Stimulated activated CD8-positive, alpha-beta memory T cell treated with anti-CD3 and anti-CD28 coated beads, Interleukin-7, amount 100 ng/mL, for 48 hours (primary cell): ENCODE results near the gene OLFML1.
A peak's percentile ranks its signal among the peaks of the same experiment; 100 is the strongest.
"Not testable (repeated sequence)": the region's sequence is repeated elsewhere in the genome, so short reads cannot be mapped to it uniquely, and the experiment has no call there.

ENCODE experiments used
- DNase-seq, 2 donors: peaks; one replicate each; pipeline ENCODE4 v3.0.0-alpha.2; 2020; ENCODE audit warnings: low read depth in 1 of 2; ENCODE audit errors: extremely low read depth in 1 of 2

OLFML1 gene

GRCh38 chr11:7509966-7510365, 24.7 kb downstream of the OLFML1 start:
- DNase-seq = no peak

GRCh38 chr11:7511401-7511800, 26.1 kb downstream of the OLFML1 start:
- no peak for DNase-seq

GRCh38 chr11:7512525-7513233, 27.4 kb downstream of the OLFML1 start:
- no peak for DNase-seq

GRCh38 chr11:7513234-7514098, 28.2 kb downstream of the OLFML1 start, which contains the start of gene PPFIBP2:
Gene PPFIBP2, plus strand, starts transcription at chr11:7513999. Its CDS starts 35,477 bp downstream, at chr11:7549476.
- DNase-seq = peak; percentile 56 to 63

- no peak for DNase-seq
These were observed 28.8 kb downstream of the OLFML1 start for GRCh38 chr11:7514099-7514591.

GRCh38 chr11:7515447-7515886, 30.2 kb downstream of the OLFML1 start:
- DNase-seq = no peak

- no peak for DNase-seq
These were observed 31.2 kb downstream of the OLFML1 start for GRCh38 chr11:7516475-7516874.

- DNase-seq = not testable (repeated sequence)
These were observed 32.4 kb downstream of the OLFML1 start for GRCh38 chr11:7517743-7518142.

- DNase-seq = no peak
These were observed 33.7 kb downstream of the OLFML1 start for GRCh38 chr11:7518811-7519562.

GRCh38 chr11:7520011-7520942, 35.0 kb downstream of the OLFML1 start:
- no peak for DNase-seq

GRCh38 chr11:7520981-7521487, 35.7 kb downstream of the OLFML1 start:
- DNase-seq = no peak

GRCh38 chr11:7522121-7522520, 36.8 kb downstream of the OLFML1 start:
- DNase-seq = no peak

- no peak for DNase-seq
These were observed 37.2 kb downstream of the OLFML1 start for GRCh38 chr11:7522546-7522945.

- no peak for DNase-seq
These were observed 38.3 kb downstream of the OLFML1 start for GRCh38 chr11:7523416-7524210.

- DNase-seq = no peak
These were observed 39.3 kb downstream of the OLFML1 start for GRCh38 chr11:7524462-7525235.

- no peak for DNase-seq
These were observed 40.1 kb downstream of the OLFML1 start for GRCh38 chr11:7525424-7525823.

GRCh38 chr11:7527029-7527428, 41.7 kb downstream of the OLFML1 start:
- DNase-seq = peak in 1 of 2 donors; percentile 20

GRCh38 chr11:7528514-7529049, 43.3 kb downstream of the OLFML1 start:
- no peak for DNase-seq
